ENCODE measurements around the gene FA2H. TPM values are rescaled to one million over a fixed set of nuclear protein-coding genes. Genes with fewer than 3 reads are reported as not detected.
"Not testable (repeated sequence)": the region's sequence is repeated elsewhere in the genome, so short reads cannot be mapped to it uniquely, and the experiment has no call there.

The FA2H gene
- total RNA-seq, 1 donor from 2014 or later = not detected

- H3K36me3 Mint-ChIP-seq (ENCODE audit: low read depth); DNase-seq (ENCODE audit: low spot score); intact Hi-C loops (cut with micrococcal nuclease); H3K9me3 Mint-ChIP-seq; H3K4me3 Mint-ChIP-seq; H3K4me1 Mint-ChIP-seq (ENCODE audit: low read depth); H3K27ac Mint-ChIP-seq: not testable (repeated sequence)
- peaks cover 17% of the 10 kb centered on the region for H3K27me3 Mint-ChIP-seq (ENCODE audit: insufficient read depth)
Measured at GRCh38 chr16:74791749-74792148, 17.1 kb upstream of the FA2H start.

DNA sequence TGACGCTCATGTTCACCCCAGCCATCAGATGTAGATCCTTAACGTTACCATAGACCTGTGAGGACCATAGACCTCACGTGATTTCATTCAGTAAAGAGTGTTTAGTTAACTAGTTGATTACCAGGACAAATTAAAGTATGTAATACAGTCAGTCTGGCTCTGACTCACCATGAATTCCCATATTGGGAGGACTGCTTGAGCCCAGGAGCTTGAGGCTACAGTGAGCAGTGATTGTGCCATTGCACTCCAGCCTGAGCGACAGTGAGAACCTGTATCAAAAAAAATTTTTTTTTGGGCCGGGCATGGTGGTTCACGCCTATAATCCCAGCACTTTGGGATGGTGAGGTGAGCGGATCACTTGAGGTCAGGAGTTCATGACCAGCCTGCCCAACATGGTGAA lies 13.5 kb upstream of the FA2H start:
- no peak for DNase-seq (ENCODE audit: low spot score)
- Mint-ChIP-seq H3K27me3 (ENCODE audit: insufficient read depth) (peaks cover 8% of the 10 kb centered on the region), H3K4me3 (no peak overlapping the region), H3K9me3 (peaks cover 3% of the 10 kb centered on the region), H3K36me3 (ENCODE audit: low read depth) (no peaks in the 10 kb centered on the region), H3K4me1 (ENCODE audit: low read depth) (no peaks in the 10 kb centered on the region), H3K27ac (no peak overlapping the region)
- intact Hi-C loops (cut with micrococcal nuclease) = no loop called here

- intact Hi-C loops (cut with micrococcal nuclease) = no loop called here
- no peak overlapping the region for H3K27ac Mint-ChIP-seq
- no peaks in the 10 kb centered on the region for H3K4me1 Mint-ChIP-seq (ENCODE audit: low read depth)
- no peaks in the 10 kb centered on the region for H3K36me3 Mint-ChIP-seq (ENCODE audit: low read depth)
- no peaks in the 10 kb centered on the region for H3K9me3 Mint-ChIP-seq
- peaks cover 10% of the 10 kb centered on the region for H3K27me3 Mint-ChIP-seq (ENCODE audit: insufficient read depth)
- H3K4me3 Mint-ChIP-seq = no peak overlapping the region
- DNase-seq (ENCODE audit: low spot score) = no peak
Measured at GRCh38 chr16:74785031-74785430, 10.4 kb upstream of the FA2H start.

DNA sequence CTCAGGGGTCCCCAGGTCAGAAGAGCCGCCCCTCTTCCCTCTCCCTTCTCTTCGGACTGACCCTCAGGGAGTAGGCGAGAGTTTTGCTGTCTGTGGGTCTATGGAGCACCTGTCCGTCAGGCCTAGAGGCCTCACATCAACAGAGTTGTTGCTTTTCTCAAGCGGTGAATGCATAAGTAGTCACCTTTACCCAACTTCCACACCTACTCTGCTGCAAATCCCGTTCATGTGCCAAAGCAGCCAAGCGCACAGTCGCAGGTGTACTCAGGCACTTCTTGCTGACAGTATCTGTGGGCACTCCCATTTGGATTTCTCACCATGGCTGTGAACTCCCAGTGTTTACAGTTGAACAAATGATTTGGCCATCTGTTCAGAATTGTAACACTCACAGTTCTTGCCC lies 4.0 kb upstream of the FA2H start:
- intact Hi-C loops (cut with micrococcal nuclease) = no loop called here
- H3K27ac Mint-ChIP-seq = no peak overlapping the region
- H3K36me3 Mint-ChIP-seq (ENCODE audit: low read depth) = no peaks in the 10 kb centered on the region
- peaks cover 27% of the 10 kb centered on the region for H3K27me3 Mint-ChIP-seq (ENCODE audit: insufficient read depth)
- H3K4me1 Mint-ChIP-seq (ENCODE audit: low read depth) = peaks cover 9% of the 10 kb centered on the region
- H3K4me3 Mint-ChIP-seq = no peak overlapping the region
- no peaks in the 10 kb centered on the region for H3K9me3 Mint-ChIP-seq
- DNase-seq (ENCODE audit: low spot score) = no peak

DNA sequence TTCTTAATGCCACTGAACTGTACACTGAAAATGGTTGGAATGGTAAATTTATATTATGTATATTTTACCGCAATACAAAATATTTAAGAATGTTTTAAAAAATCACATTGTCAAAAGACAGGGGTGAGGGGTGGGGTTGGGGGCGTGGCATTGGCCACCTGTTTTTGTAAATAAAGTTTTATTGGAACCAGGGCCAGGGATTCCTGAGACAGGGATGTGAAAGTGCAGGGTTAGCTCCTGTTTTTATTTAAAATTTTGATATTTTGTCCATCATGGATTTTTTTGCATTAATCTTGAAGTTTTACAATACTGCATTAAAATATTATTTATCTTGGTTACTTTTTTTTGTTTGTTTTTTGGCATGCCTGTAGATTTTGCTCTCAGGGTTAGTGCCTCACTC lies 2.3 kb upstream of the FA2H start:
- Mint-ChIP-seq H3K9me3 (no peaks in the 10 kb centered on the region), H3K27me3 (ENCODE audit: insufficient read depth) (peaks cover 42% of the 10 kb centered on the region), H3K36me3 (ENCODE audit: low read depth) (no peaks in the 10 kb centered on the region), H3K4me1 (ENCODE audit: low read depth) (peaks cover 17% of the 10 kb centered on the region), H3K4me3 (no peak overlapping the region), H3K27ac (no peak overlapping the region)
- DNase-seq (ENCODE audit: low spot score) = no peak
- intact Hi-C loops (cut with micrococcal nuclease) = no loop called here

DNA sequence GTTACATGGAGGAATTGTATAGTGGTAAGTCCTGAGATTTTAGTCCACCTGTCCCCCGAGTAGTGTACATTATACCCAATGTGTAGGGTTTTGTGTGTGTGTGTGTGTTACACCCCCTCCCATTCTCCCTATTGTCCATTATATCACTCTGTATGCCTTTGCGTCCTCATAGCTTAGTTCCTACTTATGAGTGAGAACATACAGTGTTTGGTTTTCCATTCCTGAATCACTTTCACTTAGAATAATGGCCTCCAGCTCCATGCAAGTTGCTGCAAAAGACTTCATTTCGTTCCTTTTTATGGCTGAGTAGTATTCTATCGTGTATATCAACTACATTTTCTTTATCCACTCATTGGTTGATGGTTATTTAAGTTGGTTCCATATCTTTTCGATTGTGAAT lies 635 bp upstream of the FA2H start:
- DNase-seq (ENCODE audit: low spot score) = no peak
- H3K36me3 Mint-ChIP-seq (ENCODE audit: low read depth) = no peaks in the 10 kb centered on the region
- H3K4me3 Mint-ChIP-seq = peak overlapping the region; percentile 64
- no peak overlapping the region for H3K27ac Mint-ChIP-seq
- H3K4me1 Mint-ChIP-seq (ENCODE audit: low read depth) = peaks cover 17% of the 10 kb centered on the region
- no peaks in the 10 kb centered on the region for H3K9me3 Mint-ChIP-seq
- intact Hi-C loops (cut with micrococcal nuclease) = no loop called here
- peaks cover 44% of the 10 kb centered on the region for H3K27me3 Mint-ChIP-seq (ENCODE audit: insufficient read depth)

DNA sequence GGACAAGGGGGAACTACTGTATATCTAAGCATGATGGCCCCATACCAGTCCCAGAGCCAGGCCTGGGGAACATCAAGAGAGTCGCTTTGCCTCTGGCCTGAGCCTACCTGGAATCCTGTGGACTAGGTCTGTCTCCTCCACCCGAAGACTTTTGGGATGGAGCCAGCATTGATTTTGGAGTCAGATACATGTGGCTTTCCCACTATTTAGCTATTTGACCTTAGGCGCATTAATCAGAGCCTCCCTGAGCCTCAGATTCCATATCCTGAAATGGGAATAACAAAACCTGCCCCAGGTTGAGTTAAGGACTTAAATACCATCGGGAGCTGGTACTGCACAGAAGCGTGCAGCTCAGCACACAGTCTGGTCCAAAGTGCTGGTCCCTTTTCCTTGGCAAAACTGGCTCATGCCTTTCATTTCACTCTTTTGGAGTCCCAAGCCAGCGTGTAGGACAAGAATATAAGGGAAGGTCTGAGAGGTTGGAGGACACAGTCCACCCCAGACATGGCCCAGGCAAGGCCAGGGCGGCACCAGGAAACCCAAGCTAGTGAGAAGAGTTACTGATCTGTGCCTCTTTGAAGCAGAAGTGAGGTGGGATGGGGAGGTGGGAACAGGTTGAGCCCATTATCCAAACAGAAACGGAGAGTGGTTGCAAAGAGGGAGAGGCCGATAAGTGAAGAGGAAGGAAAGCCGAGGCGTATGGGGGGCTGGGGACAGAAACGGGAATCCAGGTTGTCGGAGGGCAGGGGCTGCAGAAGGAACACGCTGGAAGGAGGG lies 986 bp downstream of the FA2H start:
- peaks cover 43% of the 10 kb centered on the region for H3K27me3 Mint-ChIP-seq (ENCODE audit: insufficient read depth)
- no peak for DNase-seq (ENCODE audit: low spot score)
- H3K4me1 Mint-ChIP-seq (ENCODE audit: low read depth) = peaks cover 17% of the 10 kb centered on the region
- intact Hi-C loops (cut with micrococcal nuclease) = loop anchor here (5.0 kb wide), 1 partner anchor 66 kb away; no protein-coding TSS in a partner anchor
- H3K36me3 Mint-ChIP-seq (ENCODE audit: low read depth) = no peaks in the 10 kb centered on the region
- no peaks in the 10 kb centered on the region for H3K9me3 Mint-ChIP-seq
- peak overlapping the region; percentile 74 for H3K4me3 Mint-ChIP-seq
- H3K27ac Mint-ChIP-seq = no peak overlapping the region

GRCh38 chr16:74771656-74772315 lies 2.8 kb downstream of the FA2H start:
- Mint-ChIP-seq H3K27me3 (ENCODE audit: insufficient read depth) (peaks cover 49% of the 10 kb centered on the region), H3K4me3 (no peak overlapping the region), H3K4me1 (ENCODE audit: low read depth) (peaks cover 17% of the 10 kb centered on the region), H3K36me3 (ENCODE audit: low read depth) (no peaks in the 10 kb centered on the region), H3K9me3 (no peaks in the 10 kb centered on the region), H3K27ac (no peak overlapping the region)
- no peak for DNase-seq (ENCODE audit: low spot score)
- intact Hi-C loops (cut with micrococcal nuclease) = loop anchor here (5.0 kb wide), 1 partner anchor 64 kb away; no protein-coding TSS in a partner anchor

- Mint-ChIP-seq H3K27ac (no peak overlapping the region), H3K36me3 (ENCODE audit: low read depth) (no peaks in the 10 kb centered on the region), H3K4me3 (no peak overlapping the region), H3K9me3 (no peaks in the 10 kb centered on the region), H3K4me1 (ENCODE audit: low read depth) (peaks cover 17% of the 10 kb centered on the region), H3K27me3 (ENCODE audit: insufficient read depth) (peaks cover 46% of the 10 kb centered on the region)
- intact Hi-C loops (cut with micrococcal nuclease) = loop anchor here (5.0 kb wide), 1 partner anchor 64 kb away; no protein-coding TSS in a partner anchor
- DNase-seq (ENCODE audit: low spot score) = no peak
Measured at GRCh38 chr16:74770831-74771526, 3.6 kb downstream of the FA2H start.

- peaks cover 12% of the 10 kb centered on the region for H3K4me1 Mint-ChIP-seq (ENCODE audit: low read depth)
- no peaks in the 10 kb centered on the region for H3K9me3 Mint-ChIP-seq
- H3K36me3 Mint-ChIP-seq (ENCODE audit: low read depth) = no peaks in the 10 kb centered on the region
- H3K27me3 Mint-ChIP-seq (ENCODE audit: insufficient read depth) = peaks cover 36% of the 10 kb centered on the region
- no peak for DNase-seq (ENCODE audit: low spot score)
- H3K27ac Mint-ChIP-seq = no peak overlapping the region
- H3K4me3 Mint-ChIP-seq = no peak overlapping the region
- intact Hi-C loops (cut with micrococcal nuclease) = loop anchor here (5.0 kb wide), 1 partner anchor 62 kb away; no protein-coding TSS in a partner anchor
Measured at GRCh38 chr16:74769586-74770190, 4.9 kb downstream of the FA2H start.

DNA sequence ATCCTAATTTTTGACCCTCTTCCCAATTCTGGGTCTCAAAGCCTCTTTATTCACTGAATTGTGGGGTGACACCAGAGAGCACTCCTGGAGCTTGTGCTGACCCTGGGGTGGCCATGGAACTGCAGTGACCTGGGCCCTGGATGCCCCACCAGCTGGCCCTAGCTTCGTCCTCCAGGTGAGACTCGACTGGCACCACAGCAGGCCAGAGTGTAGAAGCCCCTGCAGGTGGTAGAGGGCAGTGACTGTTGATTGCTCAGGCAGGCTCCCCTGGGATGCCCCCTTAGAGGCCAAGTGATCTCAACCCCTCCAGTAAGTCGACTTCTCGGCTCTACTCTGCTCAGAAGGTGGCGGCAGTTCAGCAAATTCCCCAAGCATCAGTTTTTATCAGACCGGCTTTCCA lies 6.4 kb downstream of the FA2H start:
- Mint-ChIP-seq H3K4me1 (ENCODE audit: low read depth) (peaks cover 5% of the 10 kb centered on the region), H3K36me3 (ENCODE audit: low read depth) (no peaks in the 10 kb centered on the region), H3K27ac (no peak overlapping the region), H3K27me3 (ENCODE audit: insufficient read depth) (peaks cover 26% of the 10 kb centered on the region), H3K9me3 (no peaks in the 10 kb centered on the region), H3K4me3 (no peak overlapping the region)
- DNase-seq (ENCODE audit: low spot score) = no peak
- intact Hi-C loops (cut with micrococcal nuclease) = no loop called here

- H3K36me3 Mint-ChIP-seq (ENCODE audit: low read depth) = no peaks in the 10 kb centered on the region
- peaks cover 22% of the 10 kb centered on the region for H3K27me3 Mint-ChIP-seq (ENCODE audit: insufficient read depth)
- DNase-seq (ENCODE audit: low spot score) = no peak
- no peaks in the 10 kb centered on the region for H3K9me3 Mint-ChIP-seq
- intact Hi-C loops (cut with micrococcal nuclease) = no loop called here
- no peak overlapping the region for H3K4me3 Mint-ChIP-seq
- no peak overlapping the region for H3K27ac Mint-ChIP-seq
- H3K4me1 Mint-ChIP-seq (ENCODE audit: low read depth) = peaks cover 5% of the 10 kb centered on the region
Measured at GRCh38 chr16:74767749-74768148, 6.9 kb downstream of the FA2H start.

All from activated T-helper 1 cell treated with anti-CD3 and anti-CD28 coated beads, Interleukin-12 subunit alpha, Interleukin-12 subunit beta, Interleukin-2, Interleukin-4 antibody, amounts not matched to agents 30 ng/mL and 10 ng/mL and 1 ng/mL, durations not matched to agents 14 hours and 24 hours and 36 hours (primary cell).